HepG2 (cell line): ENCODE data around the gene ACVRL1. TPM values are rescaled to one million over a fixed set of nuclear protein-coding genes. Genes with fewer than 3 reads are reported as not detected.

Source experiments
- ARID4A ChIP-seq: sonication (generic); formaldehyde crosslinking; IDR thresholded peaks from 2 replicates; pipeline ENCODE4 v1.5.0; 2020; ENCODE audit warnings: mild to moderate bottlenecking, missing genetic modification reagents, borderline replicate concordance
- ETV5 ChIP-seq: IDR thresholded peaks from 2 replicates; pipeline ENCODE4 v1.6.1; 2018; ENCODE audit warnings: missing biosample characterization, missing genetic modification reagents, inconsistent platforms, borderline replicate concordance
- HNRNPH1 ChIP-seq: fragments of 200-400 bp; formaldehyde crosslinking; optimal IDR thresholded peaks from 2 replicates; pipeline ENCODE3; 2017; ENCODE audit warnings: mild to moderate bottlenecking, low read depth, low read length
- HNRNPLL ChIP-seq: fragments of 200-400 bp; formaldehyde crosslinking; IDR thresholded peaks from 2 replicates; pipeline ENCODE4 v1.6.1; 2017; ENCODE audit warnings: mild to moderate bottlenecking, low read depth, low read length; ENCODE audit not compliant: poor library complexity, severe bottlenecking
- MED1 ChIP-seq: sonication (generic); formaldehyde crosslinking; IDR thresholded peaks from 2 replicates; pipeline ENCODE4 v1.4.0; 2020; ENCODE audit warnings: missing genetic modification reagents
- MTA3 ChIP-seq: sonication (generic); formaldehyde crosslinking; IDR thresholded peaks from 2 replicates; pipeline ENCODE4 v1.4.0; 2020; ENCODE audit warnings: missing genetic modification reagents
- NONO ChIP-seq, 2 experiments: fragments of 450-650 bp in 1 of 2; sonication (generic) in 1 of 2; formaldehyde crosslinking in 1 of 2; IDR thresholded peaks in 1 of 2; conservative IDR thresholded peaks in 1 of 2; 2 replicates each; pipeline versions ENCODE4 v1.6.1 to v1.8.0; 2017 to 2022; ENCODE audit warnings: mild to moderate bottlenecking in 1 of 2, missing genetic modification reagents in 1 of 2, moderate library complexity in 1 of 2
- NR1H2 ChIP-seq: sonication (generic); formaldehyde crosslinking; IDR thresholded peaks from 2 replicates; pipeline ENCODE4 v1.8.1; 2022; ENCODE audit warnings: low read depth, missing genetic modification reagents, borderline replicate concordance
- NR2C2 ChIP-seq: sonication (generic); formaldehyde crosslinking; IDR thresholded peaks from 2 replicates; pipeline ENCODE4 v1.4.0; 2020; ENCODE audit warnings: missing genetic modification reagents, mild to moderate bottlenecking, moderate library complexity, borderline replicate concordance
- NRL ChIP-seq: sonication (generic); formaldehyde crosslinking; IDR thresholded peaks from 2 replicates; pipeline ENCODE4 v1.5.0; 2020; ENCODE audit warnings: missing genetic modification reagents, mild to moderate bottlenecking, moderate library complexity, borderline replicate concordance
- POGK ChIP-seq: sonication (generic); formaldehyde crosslinking; conservative IDR thresholded peaks from 2 replicates; pipeline ENCODE4 v1.8.0; 2022; ENCODE audit warnings: mild to moderate bottlenecking, moderate library complexity, missing genetic modification reagents
- POLR2G ChIP-seq: fragments of 200-400 bp; formaldehyde crosslinking; IDR thresholded peaks from 2 replicates; pipeline ENCODE4 v1.6.1; 2018; ENCODE audit warnings: mild to moderate bottlenecking, low read depth, low read length, moderate library complexity
- SALL1 ChIP-seq: sonication (generic); formaldehyde crosslinking; IDR thresholded peaks from 2 replicates; pipeline ENCODE4 v1.8.0; 2022; ENCODE audit warnings: mild to moderate bottlenecking, missing genetic modification reagents
- SRY ChIP-seq: sonication (generic); formaldehyde crosslinking; IDR thresholded peaks from 2 replicates; pipeline ENCODE4 v1.8.0; 2022; ENCODE audit warnings: mild to moderate bottlenecking, missing genetic modification reagents
- ZBTB7B ChIP-seq: sonication (generic); formaldehyde crosslinking; IDR thresholded peaks from 2 replicates; pipeline ENCODE4 v1.4.0; 2020; ENCODE audit warnings: missing genetic modification reagents
- ZC3H13 ChIP-seq: sonication (generic); formaldehyde crosslinking; IDR thresholded peaks from 2 replicates; pipeline ENCODE4 v1.8.1; 2023; ENCODE audit warnings: mild to moderate bottlenecking, missing genetic modification reagents, moderate library complexity
- ZNF292 ChIP-seq: sonication (generic); formaldehyde crosslinking; IDR thresholded peaks from 2 replicates; pipeline ENCODE4 v1.8.1; 2022; ENCODE audit warnings: mild to moderate bottlenecking, low read depth, missing genetic modification reagents, borderline replicate concordance
- ZNF510 ChIP-seq: sonication (generic); formaldehyde crosslinking; IDR thresholded peaks from 2 replicates; pipeline ENCODE4 v1.4.0; 2020; ENCODE audit warnings: low read depth, mild to moderate bottlenecking, missing genetic modification reagents
- ZNF512B ChIP-seq: sonication (generic); formaldehyde crosslinking; IDR thresholded peaks from 2 replicates; pipeline ENCODE4 v1.5.1; 2020; ENCODE audit warnings: missing genetic modification reagents, mild to moderate bottlenecking, borderline replicate concordance
- ZNF703 ChIP-seq: sonication (generic); formaldehyde crosslinking; IDR thresholded peaks from 2 replicates; pipeline ENCODE4 v1.5.1; 2020; ENCODE audit warnings: missing genetic modification reagents, mild to moderate bottlenecking, moderate library complexity, borderline replicate concordance
- polyA plus RNA-seq, 8 experiments: library from polyadenylated mRNA; depleted of rRNA in 3 of 8; stranded (reverse) in 7 of 8; unstranded in 1 of 8; fragments of >200 nt; fragmentation: Illumina TruSeq in 4 of 8; extraction: Trizol in 4 of 8; gene quantifications; 2 replicates each; pipeline versions ENCODE4 v1.2.1 to v1.2.3, GENCODE V29; 2011 to 2016; ENCODE audit warnings: low read depth in 4 of 8, missing spikeins in 1 of 8, mixed read lengths in 1 of 8; ENCODE audit not compliant: insufficient read depth in 1 of 8
- total RNA-seq, 5 experiments: library from RNA; depleted of rRNA; stranded (reverse); fragments of >200 nt; fragmentation: Illumina TruSeq; extraction: Trizol; gene quantifications; 2 replicates each; pipeline ENCODE4 v1.2.3, GENCODE V29; 2016; ENCODE audit warnings: low read depth in 1 of 5

ACVRL1 gene
- total and polyA plus RNA-seq, 2 of the 13 experiments (the other 11 are each of a cell fraction or from before 2014, with no cell fraction given): not detected

DNA sequence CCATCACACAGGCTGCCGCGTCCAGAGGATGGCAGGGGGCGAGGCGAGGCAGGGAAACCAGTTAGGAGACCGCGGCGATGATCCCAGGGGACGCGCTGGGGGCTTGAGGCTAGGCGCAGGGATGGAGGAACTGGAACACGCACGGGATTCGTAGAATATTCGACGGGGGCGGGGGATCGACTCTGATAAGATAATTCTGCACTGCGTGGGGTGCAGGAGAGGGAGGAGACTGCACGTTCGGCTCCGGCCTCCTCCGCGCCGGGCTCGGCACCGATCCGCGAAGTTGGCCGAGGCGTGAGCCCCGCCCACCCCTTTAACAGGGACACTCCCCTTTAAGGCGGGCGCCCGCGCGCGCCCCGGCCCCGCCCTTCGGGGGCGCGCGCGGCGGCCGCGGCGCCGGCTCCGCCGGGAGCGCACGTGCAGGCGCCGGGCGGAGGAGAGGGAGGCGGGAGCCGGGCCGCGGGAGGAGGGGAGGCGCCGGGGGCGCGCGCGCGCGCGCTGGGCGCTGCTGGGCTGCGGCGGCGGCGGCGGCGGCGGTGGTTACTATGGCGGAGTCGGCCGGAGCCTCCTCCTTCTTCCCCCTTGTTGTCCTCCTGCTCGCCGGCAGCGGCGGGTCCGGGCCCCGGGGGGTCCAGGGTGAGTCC lies 44.0 kb downstream of the ACVRL1 start, which contains the start of gene ACVR1B (continued):
- TF ChIP-seq POGK (CRISPR knock-in tag): no peak
- no peak; the same call in 1 of the 2 replicates for TF ChIP-seq SRY (CRISPR knock-in tag)
- no peak for TF ChIP-seq MTA3 (CRISPR knock-in tag)
- peak; percentile 64 for TF ChIP-seq HNRNPLL
- TF ChIP-seq NR2C2 (CRISPR knock-in tag): no peak
- TF ChIP-seq ZNF703: no peak
- TF ChIP-seq NONO (IDR thresholded peaks at IDR 0.05): no peak
- 0 out of 2 replicates have a peak, but pooled peaks have one; percentile 21 for TF ChIP-seq NONO (CRISPR knock-in tag; conservative IDR thresholded peaks at IDR 0.05)
- no peak for TF ChIP-seq MED1 (CRISPR knock-in tag)
- peak; percentile 63 for TF ChIP-seq SALL1 (CRISPR knock-in tag)
- TF ChIP-seq HNRNPH1: no peak
- no peak for TF ChIP-seq ETV5
- 0 out of 2 replicates have a peak, but pooled peaks have one; percentile 34 for TF ChIP-seq ZNF512B (CRISPR knock-in tag)
- TF ChIP-seq ZNF292 (CRISPR knock-in tag): no peak
- TF ChIP-seq NRL (CRISPR knock-in tag): peak; percentile 48; the same call in 1 of the 2 replicates
- TF ChIP-seq ZBTB7B (CRISPR knock-in tag): no peak
- TF ChIP-seq POLR2G: peak; percentile 11; the same call in 1 of the 2 replicates
- TF ChIP-seq NR1H2 (CRISPR knock-in tag): no peak
- no peak for TF ChIP-seq ZNF510 (CRISPR knock-in tag)
- TF ChIP-seq ZC3H13 (CRISPR knock-in tag): no peak
- TF ChIP-seq ARID4A (CRISPR knock-in tag): 0 out of 2 replicates have a peak, but pooled peaks have one; percentile 12
